SKM-1 treated with dmso at 0.1 percent for 144 hours (cell line): Measurements from ENCODE around the gene FZR1.
"Not testable (repeated sequence)": the region's sequence is repeated elsewhere in the genome, so short reads cannot be mapped to it uniquely, and the experiment has no call there.

Experiments used
- DNase-seq: peaks from one replicate; lab custom pipeline; 2025; ENCODE audit not compliant: unreplicated experiment; lab: John Stamatoyannopoulos, UW

The FZR1 gene

DNA sequence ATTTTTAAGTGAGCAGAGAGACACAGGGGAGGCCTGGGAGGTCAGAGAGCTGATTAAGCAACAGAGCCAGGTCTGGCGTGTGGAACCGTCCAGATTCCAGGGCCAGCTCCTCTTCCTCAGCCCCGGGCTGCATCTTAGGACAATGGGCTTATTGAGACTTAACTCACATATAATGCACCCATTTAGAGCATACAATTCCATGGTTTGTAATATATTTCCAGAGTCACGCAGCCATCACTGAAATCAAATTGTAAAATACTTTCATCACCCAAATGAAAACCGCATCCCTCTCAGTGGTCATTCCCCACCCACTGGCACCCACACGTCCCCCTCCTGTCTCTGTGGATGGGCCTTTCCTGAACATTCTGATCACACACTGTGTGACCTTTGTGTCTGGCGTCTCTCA lies 64.5 kb downstream of the FZR1 start:
- DNase-seq, result no peak

DNA sequence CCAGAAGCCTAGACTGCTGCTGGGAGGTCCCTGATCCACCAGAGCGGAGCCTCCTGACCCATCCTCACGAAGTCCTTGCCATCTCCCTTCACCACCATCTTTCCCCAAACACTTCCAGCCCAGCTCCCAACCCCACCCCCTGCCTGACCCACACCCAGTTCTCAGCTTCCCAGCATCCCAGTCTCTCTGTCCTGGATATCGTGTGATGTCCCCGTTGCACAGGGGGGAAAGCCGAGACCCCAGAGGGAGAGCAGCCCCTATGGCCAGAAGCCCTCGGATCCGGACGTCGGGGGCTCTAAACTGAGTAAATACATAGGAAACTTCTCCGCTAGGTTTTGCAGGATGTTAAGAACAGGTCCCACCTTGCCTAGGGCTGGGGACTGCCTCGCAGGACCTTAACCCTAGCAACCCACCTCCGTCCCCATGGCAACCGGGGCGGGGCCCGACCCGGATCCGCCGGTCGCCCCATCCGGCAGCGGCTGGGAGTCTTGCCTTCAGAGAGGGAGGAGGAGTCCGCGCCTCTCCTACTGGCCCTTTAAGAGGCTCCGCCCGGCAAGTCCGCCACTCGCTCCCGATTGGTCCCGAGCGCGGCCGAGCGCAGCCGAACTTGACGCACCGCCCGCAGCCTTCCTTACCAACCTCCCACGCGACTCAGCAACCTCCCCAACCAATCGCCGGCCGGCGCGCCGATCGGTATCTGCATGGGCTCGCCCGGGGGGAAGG lies 66.2 kb downstream of the FZR1 start:
- DNase-seq, result peak; percentile 99

DNA sequence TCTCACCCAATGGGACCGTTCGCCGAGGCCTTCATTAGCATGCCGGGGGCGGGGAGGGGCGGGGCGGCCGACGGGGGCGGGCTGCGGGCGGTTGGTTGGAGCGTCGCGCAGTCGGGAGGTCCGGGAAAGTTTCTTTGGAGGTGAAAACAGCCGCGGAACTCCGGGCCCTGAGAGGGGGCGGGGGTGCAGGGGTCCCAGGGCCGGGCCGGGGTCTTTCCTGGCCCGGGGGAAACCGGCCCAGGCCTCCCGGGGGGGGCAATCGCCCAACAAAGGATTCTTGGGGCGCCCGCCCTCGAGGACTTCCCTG lies 66.7 kb downstream of the FZR1 start, which contains the start of gene HMG20B:
TSS of gene HMG20B (plus strand) at position 90 of the 307 bp plus-strand sequence. CDS start 366 bp downstream, outside the sequence.
- no peak for DNase-seq

DNA sequence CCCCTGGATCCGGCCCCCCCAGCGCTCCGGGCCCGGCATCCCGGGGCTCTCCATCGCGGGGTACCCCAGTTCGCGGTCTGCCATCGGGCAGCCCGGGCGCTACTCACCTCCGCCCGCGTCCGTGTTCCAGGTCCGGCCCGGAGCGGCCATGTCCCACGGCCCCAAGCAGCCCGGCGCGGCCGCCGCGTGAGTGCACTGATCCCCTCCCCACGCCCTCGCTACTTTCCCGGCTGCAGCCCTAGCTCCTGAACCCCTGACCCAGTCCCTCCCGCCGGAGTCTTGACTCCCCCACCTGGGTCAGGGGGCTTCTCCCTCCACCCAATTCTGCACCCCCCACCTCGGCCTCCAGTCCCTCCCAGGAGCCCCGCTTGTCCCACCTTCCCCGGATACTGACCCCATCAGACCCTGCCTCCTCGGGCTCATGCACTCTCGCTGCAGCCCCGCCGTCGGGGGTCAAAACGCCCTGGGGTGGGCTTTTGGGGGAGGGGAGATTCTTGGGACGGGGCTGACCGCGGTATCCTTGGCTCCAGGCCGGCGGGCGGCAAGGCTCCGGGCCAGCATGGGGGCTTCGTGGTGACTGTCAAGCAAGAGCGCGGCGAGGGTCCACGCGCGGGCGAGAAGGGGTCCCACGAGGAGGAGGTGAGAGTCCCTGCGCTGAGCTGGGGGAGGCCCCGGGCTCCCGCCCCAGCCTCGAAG lies 67.2 kb downstream of the FZR1 start:
- DNase-seq, result no peak

DNA sequence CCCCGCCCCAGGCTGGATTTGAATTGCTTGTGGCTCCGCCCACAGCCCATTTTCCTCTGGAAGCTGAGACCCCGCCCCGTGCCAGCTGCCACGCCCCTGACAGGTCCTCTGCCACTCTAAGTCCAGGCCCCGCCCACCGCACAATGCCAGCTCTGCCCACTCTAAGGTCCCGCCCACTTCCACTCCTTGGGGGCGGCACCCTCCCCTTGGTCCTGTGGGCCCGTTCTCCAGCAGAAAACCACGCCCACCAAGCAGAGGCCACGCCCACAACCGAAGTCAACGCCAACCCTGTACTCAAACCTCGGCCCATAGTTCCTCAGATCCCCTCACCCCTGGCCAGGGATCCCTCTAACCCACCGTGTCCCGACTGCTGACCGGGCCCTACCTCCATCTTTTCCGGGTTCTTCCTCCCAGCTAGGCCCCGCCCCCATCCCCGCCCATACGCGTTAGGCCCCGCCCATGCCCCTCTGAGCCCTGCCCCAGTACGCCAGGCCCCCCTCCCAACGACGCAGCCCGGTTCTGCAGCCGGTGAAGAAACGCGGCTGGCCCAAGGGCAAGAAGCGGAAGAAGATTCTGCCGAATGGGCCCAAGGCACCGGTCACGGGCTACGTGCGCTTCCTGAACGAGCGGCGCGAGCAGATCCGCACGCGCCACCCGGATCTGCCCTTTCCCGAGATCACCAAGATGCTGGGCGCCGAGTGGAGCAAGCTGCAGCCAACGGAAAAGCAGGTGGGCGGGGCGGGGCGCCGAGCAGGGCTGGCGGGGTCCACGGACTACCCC lies 67.9 kb downstream of the FZR1 start:
- DNase-seq, result peak; percentile 97

DNA sequence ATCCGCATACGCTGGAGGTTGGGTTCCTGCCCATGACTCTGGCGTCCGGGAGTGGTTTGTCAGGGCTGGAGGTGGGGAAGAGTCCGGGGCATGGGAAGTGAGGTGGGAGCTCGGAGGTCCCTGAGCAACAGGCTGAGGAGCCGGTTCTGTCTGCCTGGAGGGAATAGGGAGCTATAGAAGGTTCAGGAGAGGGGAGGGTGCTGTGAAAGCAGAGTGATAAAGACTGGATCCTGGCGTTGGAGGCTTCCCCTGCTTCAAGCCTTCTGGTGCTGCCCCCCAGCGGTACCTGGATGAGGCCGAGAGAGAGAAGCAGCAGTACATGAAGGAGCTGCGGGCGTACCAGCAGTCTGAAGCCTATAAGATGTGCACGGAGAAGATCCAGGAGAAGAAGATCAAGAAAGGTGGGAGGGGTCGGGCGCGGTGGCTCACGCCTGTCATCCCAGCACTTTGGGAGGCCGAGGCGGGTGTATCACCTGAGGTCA lies 69.2 kb downstream of the FZR1 start:
- DNase-seq, result peak; percentile 50

DNA sequence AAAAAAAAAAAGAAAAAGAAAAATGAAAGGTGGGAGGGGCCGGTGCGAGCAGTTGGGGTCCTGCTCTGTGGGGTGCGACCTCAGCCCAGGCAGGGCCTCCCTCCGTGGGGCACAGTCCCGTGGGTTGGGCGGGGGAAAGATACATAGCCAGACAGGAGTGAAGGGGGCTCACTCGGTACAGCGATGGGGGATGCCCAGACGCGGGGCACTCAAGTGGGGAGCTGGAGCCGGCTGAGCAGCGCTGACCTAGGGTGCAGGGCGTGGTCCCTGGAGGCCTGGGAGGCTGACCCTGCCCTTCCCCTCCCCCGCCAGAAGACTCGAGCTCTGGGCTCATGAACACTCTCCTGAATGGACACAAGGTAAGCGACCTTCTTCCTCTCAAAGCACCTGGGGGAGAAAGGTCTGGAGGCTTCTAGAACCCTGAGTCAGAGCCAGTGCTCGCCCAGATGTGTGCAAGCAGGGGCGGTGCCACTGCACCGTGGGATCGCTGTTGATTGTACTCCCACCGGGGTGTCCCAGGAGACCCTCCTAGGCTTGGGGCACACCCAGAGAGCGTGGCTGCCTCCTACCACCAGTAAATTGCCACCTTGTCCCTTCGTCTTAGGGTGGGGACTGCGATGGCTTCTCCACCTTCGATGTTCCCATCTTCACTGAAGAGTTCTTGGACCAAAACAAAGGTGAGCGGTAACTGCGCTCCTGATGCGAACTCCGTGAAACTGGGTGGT lies 70.0 kb downstream of the FZR1 start:
- no peak for DNase-seq

DNA sequence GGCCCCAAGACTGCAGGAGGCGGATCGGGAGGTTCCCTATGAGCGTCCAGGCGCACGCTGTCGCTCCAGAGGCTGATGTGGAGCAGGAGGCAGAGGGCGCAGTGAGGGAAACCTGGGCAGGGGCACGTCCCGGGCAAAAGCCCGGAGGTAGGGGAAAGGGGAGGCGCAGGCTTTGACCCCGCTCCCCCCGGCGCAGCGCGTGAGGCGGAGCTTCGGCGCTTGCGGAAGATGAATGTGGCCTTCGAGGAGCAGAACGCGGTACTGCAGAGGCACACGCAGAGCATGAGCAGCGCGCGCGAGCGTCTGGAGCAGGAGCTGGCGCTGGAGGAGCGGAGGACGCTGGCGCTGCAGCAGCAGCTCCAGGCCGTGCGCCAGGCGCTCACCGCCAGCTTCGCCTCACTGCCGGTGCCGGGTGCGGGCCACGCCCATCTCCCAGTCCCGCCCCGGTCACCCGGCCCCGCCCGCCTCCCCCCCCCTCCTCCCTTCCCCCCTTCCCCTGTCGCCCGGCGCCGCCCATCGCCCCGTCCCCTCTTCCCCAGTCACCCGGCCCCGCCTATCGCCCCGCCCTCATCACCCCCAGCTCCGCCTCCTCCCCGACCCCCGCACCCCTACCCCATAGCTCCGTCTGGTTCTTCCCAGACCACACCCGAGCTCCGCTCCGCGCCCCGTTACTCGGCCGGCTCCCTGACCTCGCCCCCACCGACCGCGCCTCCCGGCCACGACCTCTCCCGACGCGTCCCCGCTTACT lies 70.8 kb downstream of the FZR1 start:
- DNase-seq, result no peak

DNA sequence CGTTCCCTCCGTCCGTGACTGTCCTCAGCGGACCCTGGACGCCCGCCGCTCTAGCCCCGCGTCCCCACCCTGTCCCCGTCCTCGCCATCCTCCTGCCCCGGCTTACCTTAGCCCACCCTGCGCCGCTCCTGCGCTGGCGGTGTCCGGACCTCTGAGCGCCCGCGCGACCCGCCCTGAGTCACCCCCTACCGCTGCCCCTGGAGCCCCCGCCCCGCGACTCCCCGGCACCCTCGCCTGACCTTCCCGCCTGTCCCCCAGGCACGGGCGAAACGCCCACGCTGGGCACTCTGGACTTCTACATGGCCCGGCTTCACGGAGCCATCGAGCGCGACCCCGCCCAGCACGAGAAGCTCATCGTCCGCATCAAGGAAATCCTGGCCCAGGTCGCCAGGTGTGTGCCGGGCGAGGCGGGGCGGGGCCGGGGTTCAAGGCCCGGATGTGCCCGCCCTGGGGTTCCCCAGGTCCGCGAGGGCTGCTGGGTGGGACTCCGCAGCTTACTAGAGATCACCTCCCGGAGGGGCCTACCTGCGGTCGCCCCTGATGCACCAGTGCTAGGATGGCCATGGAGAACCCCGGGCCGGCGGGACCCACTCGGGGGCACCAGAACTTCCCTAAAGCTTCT lies 71.7 kb downstream of the FZR1 start:
- no peak for DNase-seq

- no peak for DNase-seq
These were observed 72.3 kb downstream of the FZR1 start for GRCh38 chr19:3578390-3578789.

DNA sequence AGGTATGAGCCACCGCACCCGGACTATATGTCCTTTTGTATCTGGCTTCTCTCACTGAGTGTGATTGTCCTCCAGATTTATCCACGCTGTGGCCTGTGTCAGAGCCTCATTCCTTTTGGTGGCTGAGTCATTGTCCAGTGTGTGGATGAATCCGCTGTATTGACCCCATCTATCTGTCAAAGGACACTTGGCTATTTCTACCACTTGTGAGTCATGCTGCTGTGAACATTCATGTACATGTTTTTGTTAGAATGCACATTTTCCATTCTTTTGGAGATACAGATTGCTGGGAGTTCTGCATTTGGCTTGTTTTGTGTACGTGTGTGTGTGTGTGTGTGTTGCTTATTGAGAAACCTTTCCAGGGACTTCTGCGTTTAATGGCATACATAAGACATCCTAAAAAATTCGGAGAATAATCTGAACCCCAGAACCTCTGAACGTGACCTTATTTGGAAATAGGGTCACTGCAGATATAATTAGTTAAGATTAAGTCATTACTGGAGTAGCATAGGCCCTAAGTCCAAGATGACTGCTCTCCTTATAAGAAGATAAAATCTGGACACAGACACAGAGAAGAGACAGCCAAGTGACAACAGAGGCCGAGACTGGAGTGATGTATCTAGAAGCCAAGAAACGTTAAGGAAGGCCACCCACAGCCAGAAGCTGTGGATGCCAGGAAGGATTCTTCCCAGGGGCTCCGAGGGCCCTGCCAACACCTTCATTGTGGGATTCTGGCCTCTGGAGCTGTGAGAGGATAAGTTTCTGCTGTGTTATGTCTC lies 74.2 kb downstream of the FZR1 start:
- no peak for DNase-seq

DNA sequence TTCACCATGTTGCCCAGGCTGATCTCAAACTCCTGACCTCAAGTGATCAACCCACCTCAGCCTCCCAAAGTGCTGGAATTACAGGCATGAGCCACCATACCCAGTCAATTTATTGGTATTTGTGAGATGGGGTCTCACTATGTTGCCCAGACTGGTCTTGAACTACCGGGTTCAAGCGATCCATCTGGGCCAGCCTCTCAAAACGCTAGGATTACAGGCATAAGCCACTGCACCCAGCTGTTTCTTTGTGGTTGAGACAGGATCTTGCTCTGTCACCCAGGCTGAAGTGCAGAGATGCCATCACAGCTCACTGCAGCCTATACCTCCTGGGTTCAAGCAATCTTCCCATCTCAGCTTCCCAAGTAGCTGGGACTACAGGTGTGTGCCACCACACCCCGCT lies 75.7 kb downstream of the FZR1 start:
- DNase-seq, result not testable (repeated sequence)

DNA sequence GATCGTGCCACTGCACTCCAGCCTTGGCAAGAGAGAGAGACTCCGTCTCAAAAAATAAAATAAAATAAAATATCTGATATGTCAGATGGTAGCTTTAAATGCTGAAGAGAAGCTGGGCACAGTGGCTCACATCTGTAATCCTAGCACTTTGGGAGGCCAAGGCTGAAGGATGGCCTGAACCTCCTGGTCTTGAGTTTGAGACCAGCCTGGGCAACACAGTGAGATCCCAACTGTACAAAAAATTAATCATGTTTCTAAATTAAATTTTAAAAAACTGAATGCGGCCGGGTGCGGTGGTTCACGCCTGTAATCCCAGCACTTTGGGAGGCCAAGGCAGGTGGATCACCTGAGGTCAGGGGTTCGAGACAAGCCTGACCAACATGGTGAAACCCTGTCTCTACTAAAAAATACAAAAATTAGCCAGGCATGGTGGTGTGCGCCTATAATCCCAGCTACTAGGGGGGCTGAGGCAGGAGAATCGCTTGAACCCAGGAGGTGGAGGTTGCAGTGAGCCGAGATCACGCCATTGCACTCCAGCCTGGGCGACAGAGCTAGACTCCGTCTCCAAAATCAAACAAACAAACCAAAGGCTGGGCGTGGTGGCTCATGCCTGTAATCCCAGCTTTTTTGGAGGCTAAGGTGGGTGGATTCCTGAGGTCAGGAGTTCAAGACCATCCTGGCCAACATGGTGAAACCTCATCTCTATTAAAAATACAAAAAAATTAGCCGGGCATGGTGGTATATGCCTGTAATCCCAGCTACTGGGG lies 78.1 kb downstream of the FZR1 start:
- DNase-seq, result not testable (repeated sequence)

DNA sequence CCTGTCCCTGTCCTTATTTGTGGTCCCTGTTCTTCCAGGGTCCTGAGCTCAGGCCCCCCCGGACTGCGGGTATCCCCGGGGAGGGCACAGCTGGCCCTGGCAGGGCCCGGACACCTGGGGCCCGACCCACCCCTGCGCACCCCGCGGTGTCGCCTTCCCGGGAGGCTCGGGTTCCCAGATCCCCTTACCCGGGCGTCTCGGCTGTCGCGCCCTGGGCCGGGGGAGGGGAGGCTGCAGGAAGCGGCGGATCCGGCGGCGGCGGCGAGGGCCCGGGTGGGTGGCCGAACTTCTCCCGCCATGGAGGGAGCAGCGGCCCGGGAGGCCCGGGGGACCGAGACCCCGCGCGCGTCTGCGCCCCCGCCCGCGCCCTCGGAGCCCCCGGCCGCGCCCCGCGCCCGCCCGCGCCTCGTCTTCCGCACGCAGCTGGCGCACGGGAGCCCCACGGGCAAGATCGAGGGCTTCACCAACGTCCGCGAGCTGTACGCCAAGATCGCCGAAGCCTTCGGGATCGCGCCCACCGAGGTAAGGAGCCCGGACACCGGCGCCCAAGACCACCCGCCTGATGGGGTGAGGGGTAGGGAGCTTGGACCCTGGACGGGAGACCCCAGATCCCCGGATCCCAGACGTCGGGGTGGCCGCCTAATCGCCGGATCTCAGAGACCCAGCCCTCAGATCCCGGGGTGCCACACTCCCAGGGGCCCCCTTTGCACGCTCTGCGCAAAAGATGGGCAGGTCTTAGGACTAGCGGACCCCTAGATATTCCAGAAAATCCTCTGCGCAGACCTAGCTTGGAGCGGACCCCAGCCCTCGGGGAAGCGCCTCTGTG lies 79.4 kb downstream of the FZR1 start, which contains the start of gene GIPC3:
TSS of gene GIPC3 (plus strand) at position 178 of the 826 bp plus-strand sequence. CDS start at position 298, 120 bp downstream.
- no peak for DNase-seq

GRCh38 chr19:3586127-3586626 lies 80.1 kb downstream of the FZR1 start:
- DNase-seq, result no peak

- DNase-seq, result no peak
These were observed 80.7 kb downstream of the FZR1 start for GRCh38 chr19:3586707-3587346.
